Right atrium auricular region (tissue), 2 donors: Measurements from ENCODE around the gene COL11A1. TPM values are rescaled to one million over a fixed set of nuclear protein-coding genes. Genes with fewer than 3 reads are reported as not detected.
"Not testable (repeated sequence)": the region's sequence is repeated elsewhere in the genome, so short reads cannot be mapped to it uniquely, and the experiment has no call there.

Source experiments
- DNase-seq: peaks from one replicate; pipeline ENCODE4 v3.0.0-alpha.2; 2019; ENCODE audit warnings: low spot score
- H3K27ac ChIP-seq, 2 donors: fragments of 200-600 bp; sonication (generic); 1 replicate in 1 of 2; 2 replicates in 1 of 2; pipeline ENCODE4 v1.5.1; 2016 to 2019
- H3K27me3 ChIP-seq, 2 donors: fragments of 200-600 bp; sonication (generic); one replicate each; pipeline versions ENCODE4 v1.5.1 to v1.6.0; 2017 to 2019
- H3K36me3 ChIP-seq: fragments of 200-600 bp; sonication (generic); one replicate; pipeline ENCODE4 v1.5.1; 2016
- H3K4me1 ChIP-seq, 2 donors: fragments of 200-600 bp; sonication (generic); one replicate each; pipeline versions ENCODE4 v1.5.1 to v1.6.0; 2017 to 2019
- H3K4me3 ChIP-seq, 2 donors: fragments of 200-600 bp; sonication (generic); 1 replicate in 1 of 2; 2 replicates in 1 of 2; pipeline ENCODE4 v1.5.1; 2017 to 2019; ENCODE audit warnings: mild to moderate bottlenecking in 1 of 2, moderate library complexity in 1 of 2
- H3K9me3 ChIP-seq, 2 donors: fragments of 200-600 bp; sonication (generic); one replicate each; pipeline ENCODE4 v1.5.1; 2019
- total RNA-seq, 2 donors: library from RNA; depleted of rRNA; stranded (reverse); fragments of >200 nt; gene quantifications; one replicate each; pipeline ENCODE4 v1.1.0, GENCODE V29; 2016
- TF ChIP-seq, protein P1 (sequence below), 2 donors: fragments of 200-600 bp; sonication (generic); IDR thresholded peaks; one replicate each; pipeline ENCODE4 v1.5.1; 2019; ENCODE audit warnings: antibody characterized with exemption in 2 of 2

COL11A1 gene
- total RNA-seq, 2 donors from 2014 or later, result 0.71 TPM; not detected in 1

GRCh38 chr1:103129796-103130195 is 21.5 kb upstream of the COL11A1 start:
- DNase-seq, result no peak
- no peaks in the 10 kb centered on the region for H3K9me3 ChIP-seq
- H3K27ac ChIP-seq, result no peak overlapping the region
- no peaks in the 10 kb centered on the region for H3K4me1 ChIP-seq
- H3K4me3 ChIP-seq, result no peak overlapping the region
- TF ChIP-seq, protein P1, sequence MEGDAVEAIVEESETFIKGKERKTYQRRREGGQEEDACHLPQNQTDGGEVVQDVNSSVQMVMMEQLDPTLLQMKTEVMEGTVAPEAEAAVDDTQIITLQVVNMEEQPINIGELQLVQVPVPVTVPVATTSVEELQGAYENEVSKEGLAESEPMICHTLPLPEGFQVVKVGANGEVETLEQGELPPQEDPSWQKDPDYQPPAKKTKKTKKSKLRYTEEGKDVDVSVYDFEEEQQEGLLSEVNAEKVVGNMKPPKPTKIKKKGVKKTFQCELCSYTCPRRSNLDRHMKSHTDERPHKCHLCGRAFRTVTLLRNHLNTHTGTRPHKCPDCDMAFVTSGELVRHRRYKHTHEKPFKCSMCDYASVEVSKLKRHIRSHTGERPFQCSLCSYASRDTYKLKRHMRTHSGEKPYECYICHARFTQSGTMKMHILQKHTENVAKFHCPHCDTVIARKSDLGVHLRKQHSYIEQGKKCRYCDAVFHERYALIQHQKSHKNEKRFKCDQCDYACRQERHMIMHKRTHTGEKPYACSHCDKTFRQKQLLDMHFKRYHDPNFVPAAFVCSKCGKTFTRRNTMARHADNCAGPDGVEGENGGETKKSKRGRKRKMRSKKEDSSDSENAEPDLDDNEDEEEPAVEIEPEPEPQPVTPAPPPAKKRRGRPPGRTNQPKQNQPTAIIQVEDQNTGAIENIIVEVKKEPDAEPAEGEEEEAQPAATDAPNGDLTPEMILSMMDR (IDR thresholded peaks at IDR 0.05), result no peak
- H3K36me3 ChIP-seq, result no peaks in the 10 kb centered on the region
- no peaks in the 10 kb centered on the region for H3K27me3 ChIP-seq

DNA sequence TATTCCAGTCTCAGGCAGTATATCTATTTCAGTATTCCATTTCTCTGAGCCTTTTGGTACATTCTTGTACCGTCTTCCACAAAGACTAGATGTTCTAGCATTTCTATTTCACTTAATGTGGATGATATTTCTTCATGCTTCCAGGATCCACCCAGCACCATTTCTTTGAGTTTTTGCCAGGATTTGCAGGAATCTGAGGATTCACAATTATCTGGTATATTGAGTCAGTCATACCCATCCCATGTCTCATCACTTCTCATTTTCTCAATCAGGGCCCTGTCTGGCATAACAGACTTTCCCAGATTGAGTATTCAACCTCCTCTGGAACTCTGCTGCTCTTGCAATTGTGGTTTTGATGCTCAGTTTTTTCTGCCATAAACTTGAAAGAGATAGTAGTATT is 20.9 kb upstream of the COL11A1 start:
- no peak overlapping the region for H3K27ac ChIP-seq
- TF ChIP-seq, protein P1 (IDR thresholded peaks at IDR 0.05), result no peak
- no peak overlapping the region for H3K4me3 ChIP-seq
- H3K9me3 ChIP-seq, result no peaks in the 10 kb centered on the region
- H3K4me1 ChIP-seq, result no peaks in the 10 kb centered on the region
- H3K36me3 ChIP-seq, result no peaks in the 10 kb centered on the region
- H3K27me3 ChIP-seq, result no peaks in the 10 kb centered on the region
- no peak for DNase-seq

DNA sequence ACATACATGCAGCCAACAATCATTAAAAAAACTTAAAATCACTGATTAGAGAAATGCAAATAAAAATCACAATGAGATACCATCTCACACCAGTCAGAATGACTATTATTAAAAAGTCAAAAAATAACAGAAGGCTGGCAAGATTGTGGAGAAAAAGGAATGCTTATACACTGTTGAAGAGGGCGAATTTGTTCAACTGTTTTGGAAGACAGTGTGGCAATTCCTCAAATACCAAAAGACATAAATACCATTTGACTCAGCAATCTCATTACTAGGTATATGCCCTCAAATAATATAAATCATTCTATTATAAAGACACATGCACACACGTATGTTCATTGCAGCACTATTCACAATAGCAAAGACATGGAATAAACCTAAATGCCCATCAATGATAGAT is 19.9 kb upstream of the COL11A1 start:
- not testable (repeated sequence) for DNase-seq, H3K4me3 ChIP-seq, H3K27ac ChIP-seq, H3K9me3 ChIP-seq, H3K27me3 ChIP-seq, H3K36me3 ChIP-seq, H3K4me1 ChIP-seq

- no peak overlapping the region for H3K4me3 ChIP-seq
- DNase-seq, result no peak
- TF ChIP-seq, protein P1 (IDR thresholded peaks at IDR 0.05), result no peak
These were observed 16.9 kb upstream of the COL11A1 start for GRCh38 chr1:103125219-103125618.

GRCh38 chr1:103122983-103123720 is 14.8 kb upstream of the COL11A1 start:
- H3K27ac ChIP-seq, result no peak overlapping the region
- TF ChIP-seq, protein P1 (IDR thresholded peaks at IDR 0.05), result no peak
- no peaks in the 10 kb centered on the region for H3K27me3 ChIP-seq
- no peaks in the 10 kb centered on the region for H3K36me3 ChIP-seq
- H3K9me3 ChIP-seq, result peaks cover 0 to 8% of the 10 kb centered on the region in 2 donors
- no peaks in the 10 kb centered on the region for H3K4me1 ChIP-seq
- no peak for DNase-seq
- no peak overlapping the region for H3K4me3 ChIP-seq

More at GRCh38 chr1:103125219-103125618, 16.9 kb upstream of the COL11A1 start:
- H3K27ac ChIP-seq, result no peak overlapping the region
- peaks cover 0 to 8% of the 10 kb centered on the region in 2 donors for H3K9me3 ChIP-seq
- H3K36me3 ChIP-seq, result no peaks in the 10 kb centered on the region
- H3K4me1 ChIP-seq, result no peaks in the 10 kb centered on the region
- H3K27me3 ChIP-seq, result no peaks in the 10 kb centered on the region

DNA sequence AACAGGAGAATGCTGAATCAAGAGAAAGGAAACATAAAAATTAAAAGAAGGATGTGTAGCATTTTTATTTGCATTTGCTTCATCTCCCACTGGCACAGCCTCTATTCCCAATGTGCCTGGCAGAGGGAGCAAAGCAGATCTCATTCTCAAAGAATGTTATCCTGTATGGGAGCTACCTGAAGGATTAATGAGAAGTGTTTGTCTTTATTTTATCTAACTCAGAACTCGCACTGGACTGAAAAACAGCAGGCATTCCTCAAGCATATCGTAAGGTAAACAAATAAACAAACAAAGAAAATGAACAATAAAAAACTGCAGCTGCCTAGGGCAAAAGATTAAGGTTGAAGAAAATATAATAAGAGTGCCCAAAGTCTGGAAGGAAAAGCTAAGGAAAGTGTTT is 12.7 kb upstream of the COL11A1 start:
- no peak for DNase-seq

More for the DNA sequence above, 12.7 kb upstream of the COL11A1 start:
- Histone ChIP-seq H3K4me3 (no peak overlapping the region), H3K4me1 (no peaks in the 10 kb centered on the region), H3K27ac (no peak overlapping the region), H3K27me3 (no peaks in the 10 kb centered on the region), H3K36me3 (no peaks in the 10 kb centered on the region), H3K9me3 (peaks cover 0 to 19% of the 10 kb centered on the region in 2 donors)
- TF ChIP-seq, protein P1 (IDR thresholded peaks at IDR 0.05), result no peak
